Measurements from ENCODE around the gene TRIM15. TPM values are rescaled to one million over a fixed set of nuclear protein-coding genes. Genes with fewer than 3 reads are reported as not detected.

The TRIM15 gene
- total RNA-seq, 1 experiment from 2014 or later, result 0.79 TPM

DNA sequence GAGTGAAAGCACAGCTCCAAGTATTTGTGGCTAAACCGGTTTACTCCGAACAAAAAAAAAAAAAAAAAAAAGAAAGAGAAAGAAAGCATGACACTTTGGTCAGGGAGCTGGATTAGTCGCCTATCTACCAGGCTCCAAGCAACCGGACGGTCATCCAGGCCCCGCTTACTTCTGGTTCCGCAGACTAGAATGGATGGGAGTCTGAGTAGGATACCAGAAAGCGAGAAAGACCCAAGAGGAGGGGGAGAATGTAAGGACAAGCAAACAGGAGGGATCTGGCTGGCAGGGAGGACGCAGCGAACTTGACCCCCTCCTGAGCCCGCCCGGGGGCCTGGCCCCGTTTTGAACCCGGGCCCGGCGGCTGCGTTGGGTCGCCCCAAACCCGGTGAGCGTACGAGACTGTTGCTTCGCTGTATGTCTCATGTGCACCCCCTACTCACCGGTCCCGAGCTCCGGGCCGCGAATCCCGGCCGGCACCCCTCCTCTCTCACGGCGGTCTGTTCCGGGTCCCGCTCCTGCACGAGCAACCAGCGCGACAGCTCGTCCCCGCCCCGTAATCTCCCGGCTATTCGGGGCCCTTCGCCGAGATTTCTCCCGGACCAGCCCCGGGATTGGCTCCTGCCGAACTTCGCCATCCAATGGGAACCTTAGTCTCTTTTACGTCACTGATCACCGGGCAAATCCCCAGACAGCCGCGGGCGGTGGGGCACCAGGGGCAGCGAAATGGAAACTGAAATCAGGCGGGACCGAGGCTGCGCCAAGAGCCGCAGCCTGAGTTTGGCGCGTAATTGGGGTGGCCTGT, 49.7 kb downstream of the TRIM15 start, which contains the start of gene TRIM26:
Gene TRIM26 (minus strand): TSS at position 542 of the 802 bp plus-strand sequence. CDS start 14,303 bp downstream, outside the sequence.
- peaks cover 22% of the 10 kb centered on the region for H3K36me3 Mint-ChIP-seq (ENCODE audit: insufficient read depth, unreplicated experiment)
- H3K4me1 Mint-ChIP-seq (ENCODE audit: insufficient read depth, unreplicated experiment), result peaks cover 34% of the 10 kb centered on the region
- BruUV-seq (replicated peaks), result no TSS peak
- TF ChIP-seq, protein P1, sequence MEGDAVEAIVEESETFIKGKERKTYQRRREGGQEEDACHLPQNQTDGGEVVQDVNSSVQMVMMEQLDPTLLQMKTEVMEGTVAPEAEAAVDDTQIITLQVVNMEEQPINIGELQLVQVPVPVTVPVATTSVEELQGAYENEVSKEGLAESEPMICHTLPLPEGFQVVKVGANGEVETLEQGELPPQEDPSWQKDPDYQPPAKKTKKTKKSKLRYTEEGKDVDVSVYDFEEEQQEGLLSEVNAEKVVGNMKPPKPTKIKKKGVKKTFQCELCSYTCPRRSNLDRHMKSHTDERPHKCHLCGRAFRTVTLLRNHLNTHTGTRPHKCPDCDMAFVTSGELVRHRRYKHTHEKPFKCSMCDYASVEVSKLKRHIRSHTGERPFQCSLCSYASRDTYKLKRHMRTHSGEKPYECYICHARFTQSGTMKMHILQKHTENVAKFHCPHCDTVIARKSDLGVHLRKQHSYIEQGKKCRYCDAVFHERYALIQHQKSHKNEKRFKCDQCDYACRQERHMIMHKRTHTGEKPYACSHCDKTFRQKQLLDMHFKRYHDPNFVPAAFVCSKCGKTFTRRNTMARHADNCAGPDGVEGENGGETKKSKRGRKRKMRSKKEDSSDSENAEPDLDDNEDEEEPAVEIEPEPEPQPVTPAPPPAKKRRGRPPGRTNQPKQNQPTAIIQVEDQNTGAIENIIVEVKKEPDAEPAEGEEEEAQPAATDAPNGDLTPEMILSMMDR (IDR thresholded peaks at IDR 0.05; ENCODE audit: unreplicated experiment), result no peak
- DNase-seq (ENCODE audit: unreplicated experiment), result peak; percentile 98
- no peaks in the 10 kb centered on the region for H3K27me3 Mint-ChIP-seq (ENCODE audit: insufficient read depth, unreplicated experiment)
- ChIA-PET CTCF (interaction anchor here (0.6 to 1.4 kb wide), 4 partner anchors 9 to 333 kb away, joined by 4 to 5 read pairs (median 4); no protein-coding TSS in a partner anchor), POLR2A (interaction anchor here (0.6 to 4.1 kb wide), 26 partner anchors 8 to 1509 kb away, joined by 3 to 59 read pairs (median 5); partner anchors contain the start of genes GNL1, POLR1H, PPP1R11 and TRIM39)
- H3K27ac Mint-ChIP-seq (ENCODE audit: low read depth, unreplicated experiment), result peak within 1 kb of the TSS; percentile 96
- peak within 1 kb of the TSS; percentile 90 for H3K4me3 Mint-ChIP-seq (ENCODE audit: unreplicated experiment)
- intact Hi-C loops (cut with micrococcal nuclease), result loop anchor here (2.0 kb wide), 1 partner anchor 110 kb away; no protein-coding TSS in a partner anchor
- no peaks in the 10 kb centered on the region for H3K9me3 Mint-ChIP-seq (ENCODE audit: unreplicated experiment)

DNA sequence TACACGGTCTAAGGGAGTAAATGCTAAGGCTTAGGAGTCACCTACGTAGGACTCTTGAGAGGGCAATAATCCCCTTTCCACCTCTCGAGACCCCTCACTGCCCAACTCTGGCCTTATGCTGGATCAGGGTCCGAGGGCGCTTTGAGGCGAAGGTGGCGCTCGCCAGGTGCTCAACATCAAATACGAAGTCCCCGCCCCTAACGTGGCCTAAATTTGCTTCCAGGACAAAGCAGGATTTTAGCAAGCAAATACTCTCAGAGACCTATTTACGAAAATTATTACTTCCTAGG, 50.3 kb downstream of the TRIM15 start:
- BruUV-seq (replicated peaks), result no TSS peak
- POLR2A ChIA-PET, result interaction anchor here (0.6 to 4.1 kb wide), 24 partner anchors 9 to 1509 kb away, joined by 3 to 59 read pairs (median 5); partner anchors contain the start of genes GNL1, POLR1H, PPP1R11 and TRIM39
- CTCF ChIA-PET, result interaction anchor here (0.6 to 1.4 kb wide), 3 partner anchors 9 to 333 kb away, joined by 4 to 5 read pairs (median 4); no protein-coding TSS in a partner anchor

DNA sequence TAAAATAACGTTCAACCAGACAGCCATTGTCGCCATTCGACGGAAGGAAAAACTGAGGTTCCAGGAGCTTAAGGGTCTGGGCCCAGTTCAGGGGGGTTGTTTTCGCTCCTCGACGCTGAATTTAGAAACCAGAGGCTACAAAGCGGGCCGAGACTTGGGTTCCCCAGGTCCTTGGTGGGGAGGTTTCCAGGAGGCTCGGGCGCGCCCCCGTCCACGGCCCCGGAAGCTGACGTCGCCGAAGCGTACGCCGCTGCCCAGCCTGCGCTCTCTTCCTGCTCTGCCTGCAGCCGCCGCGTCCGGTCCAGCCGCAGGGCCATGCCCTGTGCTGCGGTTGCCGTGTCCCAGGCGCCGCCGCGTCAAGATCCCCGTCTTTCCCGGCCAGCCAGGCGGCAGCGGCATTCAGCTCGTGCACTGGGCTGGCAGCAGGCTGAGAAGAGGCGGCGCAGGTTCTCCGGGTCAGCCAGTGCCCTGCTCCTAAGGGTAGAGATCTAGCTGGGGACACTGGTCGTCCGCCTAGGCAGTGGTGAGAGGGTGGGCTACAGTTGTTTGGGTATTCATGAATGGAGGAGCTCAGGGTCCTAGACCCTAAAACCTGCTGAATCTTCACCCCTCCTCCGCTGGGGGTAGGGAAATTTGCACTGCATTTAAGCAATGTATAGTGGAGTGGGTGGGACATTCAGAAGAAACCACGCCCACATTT, 50.8 kb downstream of the TRIM15 start:
- H3K27me3 Mint-ChIP-seq (ENCODE audit: insufficient read depth, unreplicated experiment), result no peaks in the 10 kb centered on the region
- TF ChIP-seq, protein P1 (IDR thresholded peaks at IDR 0.05; ENCODE audit: unreplicated experiment), result no peak
- intact Hi-C loops (cut with micrococcal nuclease), result loop anchor here (2.0 kb wide), 1 partner anchor 111 kb away; no protein-coding TSS in a partner anchor
- peak overlapping the region; percentile 96 for H3K27ac Mint-ChIP-seq (ENCODE audit: low read depth, unreplicated experiment)
- TSS peak; percentile 67 for BruUV-seq (replicated peaks)
- H3K4me1 Mint-ChIP-seq (ENCODE audit: insufficient read depth, unreplicated experiment), result peaks cover 32% of the 10 kb centered on the region
- peak overlapping the region; percentile 90 for H3K4me3 Mint-ChIP-seq (ENCODE audit: unreplicated experiment)
- ChIA-PET POLR2A (interaction anchor here (0.6 to 4.1 kb wide), 22 partner anchors 8 to 982 kb away, joined by 3 to 59 read pairs (median 5); partner anchors contain the start of genes POLR1H, PPP1R11 and TRIM39), CTCF (interaction anchor here (0.5 to 0.9 kb wide), 4 partner anchors 10 to 507 kb away, joined by 3 to 4 read pairs (median 3); partner anchors contain the start of gene TRIM39)
- H3K9me3 Mint-ChIP-seq (ENCODE audit: unreplicated experiment), result no peaks in the 10 kb centered on the region
- DNase-seq (ENCODE audit: unreplicated experiment), result peak; percentile 68
- peaks cover 19% of the 10 kb centered on the region for H3K36me3 Mint-ChIP-seq (ENCODE audit: insufficient read depth, unreplicated experiment)

More for the DNA sequence above, 50.3 kb downstream of the TRIM15 start:
- no peak for DNase-seq (ENCODE audit: unreplicated experiment)
- intact Hi-C loops (cut with micrococcal nuclease), result loop anchor here (2.0 kb wide), 1 partner anchor 111 kb away; no protein-coding TSS in a partner anchor
- TF ChIP-seq, protein P1 (IDR thresholded peaks at IDR 0.05; ENCODE audit: unreplicated experiment), result no peak
- Mint-ChIP-seq H3K4me1 (ENCODE audit: insufficient read depth, unreplicated experiment) (peaks cover 32% of the 10 kb centered on the region), H3K27ac (ENCODE audit: low read depth, unreplicated experiment) (peak overlapping the region; percentile 96), H3K9me3 (ENCODE audit: unreplicated experiment) (no peaks in the 10 kb centered on the region), H3K27me3 (ENCODE audit: insufficient read depth, unreplicated experiment) (no peaks in the 10 kb centered on the region), H3K4me3 (ENCODE audit: unreplicated experiment) (peak overlapping the region; percentile 90), H3K36me3 (ENCODE audit: insufficient read depth, unreplicated experiment) (peaks cover 19% of the 10 kb centered on the region)
